HepG2 (cell line): Measurements from ENCODE around the gene DACH2. TPM values are rescaled to one million over a fixed set of nuclear protein-coding genes. Genes with fewer than 3 reads are reported as not detected.

ENCODE experiments used
- ATAC-seq: fragments of 200-7000 bp; cut with Tn5 transposase; 3 replicates; pipeline ENCODE4 v1.9.1; 2020; ENCODE audit warnings: mild to moderate bottlenecking, moderate library complexity
- Bru-seq: library from RNA; stranded (reverse); fragments of 400-500 nt; gene quantifications from one replicate; lab custom pipeline; 2021; lab: Mats Ljungman, UMichigan
- BruChase-seq, 2 experiments: library from RNA; stranded (reverse); fragments of 400-500 nt; gene quantifications; one replicate each; lab custom pipeline; 2021; lab: Mats Ljungman, UMichigan
- BruUV-seq: library from RNA; stranded (reverse); fragments of 400-500 nt; replicated peaks from 2 replicates; lab custom pipeline; 2021; lab: Mats Ljungman, UMichigan
- CTCF ChIA-PET: fragments of 300-600 bp; formaldehyde crosslinking; extraction: SDS; loops from one replicate; lab custom pipeline; 2021; ENCODE audit warnings: low total read pairs, inconsistent platforms, low intra/inter-chr PET ratio; lab: Yijun Ruan, JAX
- POLR2A ChIA-PET: fragments of 350-600 bp; sonication (Branson Sonifier 250); formaldehyde crosslinking; loops from one replicate; lab custom pipeline; 2020; ENCODE audit warnings: antibody characterized with exemption, inconsistent platforms; lab: Yijun Ruan, JAX
- DNase-seq: peaks from one replicate; pipeline ENCODE4 v3.0.0-alpha.2; 2015; ENCODE audit warnings: low spot score
- FAIRE-seq: peaks from 3 replicates; lab custom pipeline; 2011; peaks lifted over from hg19 to GRCh38; lab: Jason Lieb, UNC
- H2AFZ ChIP-seq: one replicate; pipeline ENCODE4 v1.6.1; 2011; ENCODE audit warnings: low read length, inconsistent platforms
- H3K27ac ChIP-seq: fragments of 300-600 bp; 3 replicates; pipeline ENCODE4 v1.8.0; 2011; ENCODE audit warnings: mixed run types, mild to moderate bottlenecking, mixed read lengths, low read length, inconsistent platforms; ENCODE audit not compliant: insufficient read depth; ENCODE audit errors: extremely low read length
- H3K27me3 ChIP-seq, 2 experiments: fragments of 200-600 bp in 1 of 2; 2 replicates in 1 of 2; 3 replicates in 1 of 2; pipeline versions ENCODE4 v1.6.0 to v1.8.0; 2011; ENCODE audit warnings: low read length in 2 of 2, mild to moderate bottlenecking in 2 of 2, moderate library complexity in 2 of 2, inconsistent platforms in 1 of 2; ENCODE audit not compliant: insufficient read depth in 2 of 2, control insufficient read depth in 1 of 2
- H3K36me3 ChIP-seq, 2 experiments: fragments of 200-600 bp in 1 of 2; replicated peaks in 1 of 2; 2 replicates in 1 of 2; 3 replicates in 1 of 2; pipeline versions ENCODE4 v1.5.1 to v1.8.0; 2011; ENCODE audit warnings: low read length in 2 of 2, inconsistent platforms in 1 of 2; ENCODE audit not compliant: insufficient read depth in 2 of 2, control insufficient read depth in 1 of 2
- H3K4me1 ChIP-seq: 2 replicates; pipeline ENCODE4 v1.5.1; 2012; ENCODE audit warnings: low read length, inconsistent platforms; ENCODE audit not compliant: insufficient read depth
- H3K4me2 ChIP-seq: 2 replicates; pipeline ENCODE4 v1.6.0; 2011; ENCODE audit warnings: low read depth, low read length, inconsistent platforms
- H3K4me3 ChIP-seq, 3 experiments: fragments of 200-600 bp in 1 of 3; sonication (generic), shearing (Covaris generic) in 1 of 3; replicated peaks in 1 of 3; 2 replicates each; pipeline ENCODE4 v1.5.1; 2011 to 2016; ENCODE audit warnings: low read length in 3 of 3, inconsistent platforms in 2 of 3, low read depth in 2 of 3, mild to moderate bottlenecking in 2 of 3, control low read depth in 1 of 3, mixed read lengths in 1 of 3; ENCODE audit not compliant: insufficient read depth in 1 of 3
- H3K79me2 ChIP-seq: one replicate; pipeline ENCODE4 v1.6.1; 2011; ENCODE audit warnings: low read length, inconsistent platforms; ENCODE audit not compliant: insufficient read depth
- H3K9ac ChIP-seq: 2 replicates; pipeline ENCODE4 v1.6.0; 2011; ENCODE audit warnings: mild to moderate bottlenecking, low read depth, low read length, inconsistent platforms; ENCODE audit not compliant: insufficient read depth
- H3K9me3 ChIP-seq: 2 replicates; pipeline ENCODE4 v1.5.1; 2012; ENCODE audit warnings: mild to moderate bottlenecking, low read length
- H4K20me1 ChIP-seq: 2 replicates; pipeline ENCODE4 v1.6.0; 2011; ENCODE audit warnings: inconsistent platforms, mild to moderate bottlenecking, low read length, moderate library complexity; ENCODE audit not compliant: insufficient read depth
- HNRNPLL ChIP-seq: fragments of 200-400 bp; formaldehyde crosslinking; IDR thresholded peaks from 2 replicates; pipeline ENCODE4 v1.6.1; 2017; ENCODE audit warnings: mild to moderate bottlenecking, low read depth, low read length; ENCODE audit not compliant: poor library complexity, severe bottlenecking
- MATR3 ChIP-seq: sonication (generic); formaldehyde crosslinking; IDR thresholded peaks from 2 replicates; pipeline ENCODE4 v1.4.0; 2020; ENCODE audit warnings: missing genetic modification reagents
- MLLT10 ChIP-seq: sonication (generic); formaldehyde crosslinking; IDR thresholded peaks from 2 replicates; pipeline ENCODE4 v1.4.0; 2020; ENCODE audit warnings: missing genetic modification reagents
- NFYB ChIP-seq: sonication (generic); formaldehyde crosslinking; IDR thresholded peaks from 2 replicates; pipeline ENCODE4 v1.4.0; 2020; ENCODE audit warnings: missing genetic modification reagents
- NFYC ChIP-seq: IDR thresholded peaks from 2 replicates; pipeline ENCODE4 v1.6.1; 2016; ENCODE audit warnings: missing genetic modification reagents, missing compliant biosample characterization
- SP2 ChIP-seq: sonication (generic); formaldehyde crosslinking; IDR thresholded peaks from 2 replicates; pipeline ENCODE4 v1.5.1; 2020; ENCODE audit warnings: mild to moderate bottlenecking, missing genetic modification reagents
- ZNF251 ChIP-seq: sonication (generic); formaldehyde crosslinking; IDR thresholded peaks from 2 replicates; pipeline ENCODE4 v1.9.0; 2021; ENCODE audit warnings: mild to moderate bottlenecking, missing genetic modification reagents
- WGBS: methylation state at CpG from one replicate; pipeline ENCODE4 v1.1.6; 2017; ENCODE audit warnings: low lambda C conversion rate; 5-methylcytosine and 5-hydroxymethylcytosine counted together
- in situ Hi-C: cut with HindIII; loops from 2 replicates; pipeline ENCODE4 v1.10.0; 2017; ENCODE audit warnings: low pct_unique_long_range_greater_than_20kb; ENCODE audit not compliant: extremely low pct_ligation_motif_present
- intact Hi-C: fragments of 100-400 bp; cut with micrococcal nuclease; formaldehyde crosslinking; loops from one replicate; pipeline ENCODE4 v1.10.0; 2022; ENCODE audit not compliant: unreplicated experiment
- long read RNA-seq, 2 experiments: library from RNA in 1 of 2; library from polyadenylated mRNA in 1 of 2; stranded (forward) in 1 of 2; unstranded in 1 of 2; transcript quantifications; one replicate each; pipeline ENCODE4 v2.0.0, GENCODE V29; 2019 to 2022
- polyA minus RNA-seq, 3 experiments: library from RNA; depleted of rRNA, polyadenylated mRNA; stranded (reverse); fragments of >200 nt; gene quantifications; 2 replicates each; pipeline ENCODE4 v1.2.3, GENCODE V29; 2011; ENCODE audit warnings: low replicate concordance in 1 of 3
- polyA plus RNA-seq, 8 experiments: library from polyadenylated mRNA; depleted of rRNA in 3 of 8; stranded (reverse) in 7 of 8; unstranded in 1 of 8; fragments of >200 nt; fragmentation: Illumina TruSeq in 4 of 8; extraction: Trizol in 4 of 8; gene quantifications; 2 replicates each; pipeline versions ENCODE4 v1.2.1 to v1.2.3, GENCODE V29; 2011 to 2016; ENCODE audit warnings: low read depth in 4 of 8, missing spikeins in 1 of 8, mixed read lengths in 1 of 8; ENCODE audit not compliant: insufficient read depth in 1 of 8
- total RNA-seq, 5 experiments: library from RNA; depleted of rRNA; stranded (reverse); fragments of >200 nt; fragmentation: Illumina TruSeq; extraction: Trizol; gene quantifications; 2 replicates each; pipeline ENCODE4 v1.2.3, GENCODE V29; 2016; ENCODE audit warnings: low read depth in 1 of 5
- TF ChIP-seq, protein P1 (sequence below): IDR thresholded peaks from 2 replicates; pipeline ENCODE4 v1.6.1; 2016; ENCODE audit warnings: control low read depth

DACH2 gene
- total RNA-seq (2016; rRNA removed; fragmentation: Illumina TruSeq; extraction: Trizol) (not detected in 2 replicates), polyA plus RNA-seq (2011; rRNA removed) (not detected in 2 replicates), polyA minus RNA-seq (2011; rRNA and poly(A)+ RNA removed; ENCODE audit: low replicate concordance) (not detected in 2 replicates), Bru-seq, nascent RNA (percentile 6 among the genes with signal in this experiment), BruChase-seq, experiment 1, labeled RNA remaining after a 6-hour chase (percentile 5 among the genes with signal in this experiment), BruChase-seq, experiment 2, labeled RNA remaining after a 2-hour chase (percentile 6 among the genes with signal in this experiment)
- total RNA-seq (2016; cell fraction: cytosol; rRNA removed; fragmentation: Illumina TruSeq; extraction: Trizol; ENCODE audit: low read depth): not detected in 2 replicates
- not detected in 2 replicates for total RNA-seq (2016; cell fraction: insoluble cytoplasmic fraction; rRNA removed; fragmentation: Illumina TruSeq; extraction: Trizol)
- total RNA-seq (2016; cell fraction: membrane; rRNA removed; fragmentation: Illumina TruSeq; extraction: Trizol): not detected in 2 replicates
- total RNA-seq (2016; cell fraction: nucleus; rRNA removed; fragmentation: Illumina TruSeq; extraction: Trizol): not detected in 2 replicates
- polyA plus RNA-seq (2011; cell fraction: cytosol; rRNA removed): not detected in 2 replicates
- not detected in 2 replicates for polyA plus RNA-seq (2011; cell fraction: nucleus; rRNA removed)
- polyA plus RNA-seq (2012): not detected in 2 replicates
- not detected in 2 replicates for polyA plus RNA-seq (2016; cell fraction: cytosol; fragmentation: Illumina TruSeq; extraction: Trizol; ENCODE audit: low read depth)
- polyA plus RNA-seq (2016; cell fraction: insoluble cytoplasmic fraction; fragmentation: Illumina TruSeq; extraction: Trizol; ENCODE audit: low read depth): not detected in 2 replicates
- not detected in 2 replicates for polyA plus RNA-seq (2016; cell fraction: membrane; fragmentation: Illumina TruSeq; extraction: Trizol; ENCODE audit: low read depth)
- polyA plus RNA-seq (2016; cell fraction: nucleus; fragmentation: Illumina TruSeq; extraction: Trizol; ENCODE audit: insufficient read depth, low read depth): not detected in 2 replicates
- polyA minus RNA-seq (2011; cell fraction: cytosol; rRNA and poly(A)+ RNA removed): not detected in 2 replicates
- polyA minus RNA-seq (2011; cell fraction: nucleus; rRNA and poly(A)+ RNA removed): 0.26 TPM in 1 of 2 replicates, not detected in the other
- long read RNA-seq, experiment 1: 0 reads
- long read RNA-seq, experiment 2: 0 reads

- intact Hi-C loops: no loop called here
- in situ Hi-C loops: no loop called here
- H4K20me1 ChIP-seq: no peaks in the 10 kb centered on the region
- H3K4me3 ChIP-seq: peak within 1 kb of the TSS; percentile 30 to 71 (median 56); a peak in 5 of 6 replicates
- H3K79me2 ChIP-seq: no peaks in the 10 kb centered on the region
- POLR2A ChIA-PET: no interaction called here
- no peak within 1 kb of the TSS for H2AFZ ChIP-seq
- peak; percentile 100 for ATAC-seq
- CTCF ChIA-PET: no interaction called here
- peaks cover 6% of the 10 kb centered on the region; the same call in 1 of the 2 replicates for H3K4me1 ChIP-seq
- H3K27me3 ChIP-seq: peaks cover 0 to 16% of the 10 kb centered on the region in 2 experiments; a peak in 1 of 5 replicates
- H3K9ac ChIP-seq: 0 out of 2 replicates have a peak within 1 kb of the TSS, but pooled peaks have one; percentile 22
- no peaks in the 10 kb centered on the region for H3K9me3 ChIP-seq
- peak; percentile 28 for FAIRE-seq
- peak; percentile 40 for DNase-seq
- H3K4me2 ChIP-seq: peak within 1 kb of the TSS; percentile 74
- no peak within 1 kb of the TSS for H3K27ac ChIP-seq
- H3K36me3 ChIP-seq: no peaks in the 10 kb centered on the region
- WGBS: no CpG with 5 or more reads among the region's 34 CpGs
- no TSS peak for BruUV-seq
- TF ChIP-seq NFYB (CRISPR knock-in tag) (peak; percentile 76), HNRNPLL (peak; percentile 64), ZNF251 (CRISPR knock-in tag) (no peak), MLLT10 (CRISPR knock-in tag) (no peak), NFYC (CRISPR knock-in tag) (peak; percentile 78), MATR3 (CRISPR knock-in tag) (no peak), SP2 (CRISPR knock-in tag) (peak; percentile 81)
- TF ChIP-seq, protein P1, sequence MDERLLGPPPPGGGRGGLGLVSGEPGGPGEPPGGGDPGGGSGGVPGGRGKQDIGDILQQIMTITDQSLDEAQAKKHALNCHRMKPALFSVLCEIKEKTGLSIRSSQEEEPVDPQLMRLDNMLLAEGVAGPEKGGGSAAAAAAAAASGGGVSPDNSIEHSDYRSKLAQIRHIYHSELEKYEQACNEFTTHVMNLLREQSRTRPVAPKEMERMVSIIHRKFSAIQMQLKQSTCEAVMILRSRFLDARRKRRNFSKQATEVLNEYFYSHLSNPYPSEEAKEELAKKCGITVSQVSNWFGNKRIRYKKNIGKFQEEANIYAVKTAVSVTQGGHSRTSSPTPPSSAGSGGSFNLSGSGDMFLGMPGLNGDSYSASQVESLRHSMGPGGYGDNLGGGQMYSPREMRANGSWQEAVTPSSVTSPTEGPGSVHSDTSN: peak; percentile 68; the same call in 1 of the 2 replicates
Measured at GRCh38 chrX:86148024-86148511, at the start of gene DACH2. Gene DACH2 (plus strand): TSS chrX:86148451.
